IPS-11a (cell line): ENCODE data around the gene KITLG.
"Not testable (repeated sequence)": the region's sequence is repeated elsewhere in the genome, so short reads cannot be mapped to it uniquely, and the experiment has no call there.

Experiments used
- H3K4me3 ChIP-seq: one replicate; pipeline ENCODE4 v1.5.1; 2013; ENCODE audit warnings: low read depth, low read length, control low read depth

The KITLG gene

DNA sequence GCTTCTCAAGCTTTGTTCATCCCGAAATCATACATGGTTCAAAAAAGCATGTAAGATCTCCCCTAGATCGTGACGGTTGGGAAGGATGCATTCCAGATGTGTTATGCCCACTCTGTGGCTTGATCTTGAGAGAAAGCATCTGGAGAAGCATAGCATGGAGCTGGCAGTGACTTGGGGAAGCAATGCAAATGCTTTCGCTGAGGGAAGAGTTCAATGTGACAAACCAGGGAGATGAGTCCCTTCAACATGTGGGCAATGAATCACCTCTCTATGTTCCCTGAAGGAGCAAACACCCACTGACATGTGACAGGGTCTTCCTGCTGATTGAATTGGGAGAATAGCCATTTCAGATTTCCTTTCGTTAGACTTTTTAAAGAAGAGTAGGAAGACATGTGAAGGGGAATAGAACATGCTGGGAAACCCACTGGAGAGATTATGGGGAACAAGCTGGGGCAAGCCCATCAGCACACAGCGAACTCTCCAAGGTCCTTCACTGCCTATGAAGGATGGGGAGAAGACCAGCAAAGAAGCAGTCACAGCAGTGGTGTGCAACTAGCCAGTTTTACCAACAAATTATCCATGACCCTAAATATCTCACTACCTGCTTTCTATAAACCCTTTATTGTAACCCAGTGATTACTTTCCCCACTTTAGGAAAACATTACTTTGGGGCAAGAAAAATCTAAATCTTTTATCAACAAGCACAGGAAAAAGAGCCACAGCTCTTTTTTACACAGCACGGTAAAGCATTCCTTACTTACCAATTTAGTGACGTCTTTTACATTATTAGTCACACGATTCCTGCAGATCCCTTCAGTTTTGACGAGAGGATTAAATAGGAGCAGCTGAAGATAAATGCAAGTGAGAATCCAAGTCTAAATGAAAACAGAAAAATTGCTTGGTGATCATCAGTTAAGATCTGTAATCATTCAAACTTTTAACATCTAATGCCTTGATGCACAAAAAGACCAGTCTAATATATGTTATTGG lies 35.0 kb downstream of the KITLG start:
- no peak overlapping the region for H3K4me3 ChIP-seq

DNA sequence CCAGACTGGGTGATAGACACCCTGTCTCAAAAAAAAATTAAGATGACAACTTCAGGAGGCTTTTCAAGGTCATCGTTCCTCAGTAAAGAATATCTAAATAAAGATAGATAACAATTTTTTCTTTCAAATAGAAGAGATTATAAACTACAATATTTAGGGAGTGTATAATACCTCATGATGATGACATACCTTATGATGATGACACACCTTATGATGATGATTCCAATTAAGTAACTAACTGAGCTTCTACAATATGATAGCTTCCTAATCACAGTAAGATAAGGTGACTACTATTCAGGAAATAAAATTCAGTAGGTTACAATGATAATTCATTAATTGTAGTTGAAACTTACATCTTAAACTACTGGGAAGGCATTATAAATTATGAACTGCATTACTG lies 40.4 kb downstream of the KITLG start:
- H3K4me3 ChIP-seq = no peak overlapping the region

- H3K4me3 ChIP-seq = no peak overlapping the region
Observed at GRCh38 chr12:88538697-88539096, 41.6 kb downstream of the KITLG start.

GRCh38 chr12:88538250-88538649 lies 42.0 kb downstream of the KITLG start:
- H3K4me3 ChIP-seq = no peak overlapping the region

- no peak overlapping the region for H3K4me3 ChIP-seq
Observed at GRCh38 chr12:88530868-88531267, 49.4 kb downstream of the KITLG start.

DNA sequence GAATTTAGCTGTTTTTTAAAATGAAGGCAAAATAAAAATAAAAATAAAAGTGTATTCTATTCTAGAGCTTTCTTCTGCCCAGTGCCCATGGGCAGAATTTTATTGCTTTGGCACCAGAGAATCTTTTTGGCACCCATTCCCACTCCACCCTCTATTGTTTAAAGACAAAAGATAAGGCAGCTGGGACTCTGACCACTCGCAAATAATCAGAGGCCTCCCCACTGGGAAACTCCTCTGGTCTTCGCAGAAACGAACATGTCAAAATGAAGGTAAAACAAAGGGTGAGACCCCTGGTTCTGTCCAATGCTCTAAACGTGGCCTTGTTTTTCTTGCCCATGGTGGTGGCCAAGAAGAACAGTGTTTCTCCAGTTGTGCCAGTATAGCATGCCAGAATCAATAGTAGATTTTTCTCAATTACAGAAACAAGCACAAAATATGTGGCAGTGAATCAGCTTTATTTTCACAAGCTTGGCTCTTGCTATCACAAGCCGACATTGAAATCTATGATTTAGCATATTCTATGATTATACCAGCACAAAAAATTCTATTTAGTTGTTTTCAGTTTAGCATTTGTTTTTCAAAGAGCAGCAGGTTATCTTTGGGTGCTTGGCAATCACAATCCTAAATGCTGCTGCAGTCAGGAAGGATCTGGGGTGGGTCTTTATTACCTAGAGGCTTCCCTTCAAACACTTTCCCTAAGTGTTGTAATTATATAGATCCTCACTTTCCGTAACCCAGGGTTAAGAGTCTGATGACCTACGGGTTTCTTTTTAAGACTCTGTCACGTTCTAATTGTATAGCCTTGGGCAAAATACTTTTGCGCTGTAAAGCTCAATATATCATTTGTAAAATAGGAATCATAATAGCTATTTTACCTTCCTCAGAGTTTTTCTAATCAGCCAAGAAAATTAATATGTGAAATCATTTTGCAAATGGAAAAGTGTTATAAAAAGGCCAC lies 50.5 kb downstream of the KITLG start:
- H3K4me3 ChIP-seq = no peak overlapping the region

- no peak overlapping the region for H3K4me3 ChIP-seq
Observed at GRCh38 chr12:88522961-88523360, 57.3 kb downstream of the KITLG start.

DNA sequence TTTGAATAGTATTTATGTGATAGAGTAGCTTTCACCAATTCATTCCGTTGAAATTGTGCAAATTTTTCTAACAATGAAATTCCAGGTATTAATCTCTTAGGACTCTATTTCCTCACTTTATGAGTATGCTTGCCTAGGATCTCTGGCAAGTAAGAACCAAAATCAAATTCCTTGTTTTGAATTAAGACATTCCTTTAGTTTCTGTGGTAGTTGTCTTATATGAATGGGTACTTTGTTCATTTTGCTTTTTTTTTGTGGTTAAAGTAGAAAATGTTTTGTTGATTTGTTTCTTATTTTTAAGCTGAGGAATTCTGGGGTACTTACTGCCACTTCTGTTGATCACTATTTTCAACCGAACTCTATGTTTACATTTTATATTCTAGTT lies 59.8 kb downstream of the KITLG start:
- H3K4me3 ChIP-seq = no peak overlapping the region

DNA sequence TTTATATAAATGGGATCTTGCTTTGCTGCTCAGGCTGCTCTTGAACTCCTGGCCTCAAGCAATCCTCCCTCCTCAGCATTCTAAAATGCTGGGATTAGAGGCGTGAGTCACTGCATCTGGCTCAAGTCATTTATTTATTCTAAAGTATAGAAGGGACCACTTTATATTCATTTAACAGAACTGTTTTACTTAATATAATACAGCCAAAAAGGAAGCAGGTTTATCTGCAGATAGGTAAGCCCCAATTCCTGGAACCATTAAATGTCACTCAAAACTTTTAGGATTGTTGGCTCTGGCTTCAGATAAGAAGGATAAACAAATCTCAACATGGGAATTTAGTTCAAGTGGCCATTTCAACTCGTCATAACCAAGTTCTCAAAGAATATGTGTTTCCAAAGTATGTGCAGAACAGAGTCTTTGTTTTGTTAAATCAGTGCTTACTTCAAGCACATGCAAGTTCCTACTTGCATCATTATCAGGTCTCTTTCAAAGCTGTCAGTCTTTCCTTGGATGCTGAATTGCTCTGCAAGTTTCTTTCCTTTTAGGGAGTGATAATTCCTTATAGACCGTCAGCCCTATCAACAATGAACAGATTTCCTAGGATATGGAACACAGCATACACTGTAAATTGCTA lies 60.4 kb downstream of the KITLG start:
- H3K4me3 ChIP-seq = no peak overlapping the region

- no peak overlapping the region for H3K4me3 ChIP-seq
Observed at GRCh38 chr12:88518863-88519403, 61.3 kb downstream of the KITLG start.

GRCh38 chr12:88516811-88517210 lies 63.5 kb downstream of the KITLG start:
- no peak overlapping the region for H3K4me3 ChIP-seq

GRCh38 chr12:88510843-88511242 lies 69.4 kb downstream of the KITLG start:
- H3K4me3 ChIP-seq = no peak overlapping the region

DNA sequence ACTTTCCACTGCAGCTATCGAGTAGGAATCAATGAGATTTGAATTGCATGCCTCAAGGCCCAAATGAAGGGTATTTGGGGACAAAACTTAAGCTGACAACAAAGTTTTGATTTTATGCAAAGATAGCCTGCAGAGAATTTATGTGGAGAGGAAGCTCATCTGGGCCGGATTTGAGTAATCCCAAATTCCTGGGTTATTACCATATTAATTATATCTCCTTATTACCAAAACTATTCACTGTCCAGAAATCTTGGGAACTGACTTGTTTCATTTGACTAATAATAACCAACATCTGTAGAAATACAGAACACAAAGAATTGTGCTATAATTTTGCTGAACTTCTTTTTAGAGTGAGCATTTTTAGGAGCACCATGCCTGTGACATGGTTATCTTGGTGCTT lies 70.4 kb downstream of the KITLG start:
- no peak overlapping the region for H3K4me3 ChIP-seq

GRCh38 chr12:88509347-88509746 lies 70.9 kb downstream of the KITLG start:
- H3K4me3 ChIP-seq = no peak overlapping the region

GRCh38 chr12:88507851-88508250 lies 72.4 kb downstream of the KITLG start:
- H3K4me3 ChIP-seq = not testable (repeated sequence)

DNA sequence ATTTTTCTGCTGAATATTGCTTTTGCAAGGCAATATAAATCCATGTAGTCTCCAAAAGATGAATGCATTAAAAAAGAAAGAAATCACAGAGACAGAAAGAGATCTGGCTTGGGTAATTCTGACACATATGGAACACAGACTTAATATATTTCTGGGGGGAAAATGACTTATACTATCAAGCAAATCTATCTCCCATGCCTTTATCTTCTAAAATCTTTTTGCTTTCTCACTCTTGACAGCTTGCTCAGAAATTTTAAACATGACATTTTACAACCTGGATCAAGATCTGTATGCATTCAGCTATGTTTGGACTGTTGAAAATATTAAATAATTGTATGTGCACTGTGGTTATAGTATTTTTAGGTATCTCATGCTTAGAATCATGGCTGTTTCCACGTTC lies 73.0 kb downstream of the KITLG start:
- H3K4me3 ChIP-seq = no peak overlapping the region

- no peak overlapping the region for H3K4me3 ChIP-seq
Observed at GRCh38 chr12:88505696-88506095, 74.6 kb downstream of the KITLG start.

- H3K4me3 ChIP-seq = no peak overlapping the region
Observed at GRCh38 chr12:88503281-88503703, 77.0 kb downstream of the KITLG start.

DNA sequence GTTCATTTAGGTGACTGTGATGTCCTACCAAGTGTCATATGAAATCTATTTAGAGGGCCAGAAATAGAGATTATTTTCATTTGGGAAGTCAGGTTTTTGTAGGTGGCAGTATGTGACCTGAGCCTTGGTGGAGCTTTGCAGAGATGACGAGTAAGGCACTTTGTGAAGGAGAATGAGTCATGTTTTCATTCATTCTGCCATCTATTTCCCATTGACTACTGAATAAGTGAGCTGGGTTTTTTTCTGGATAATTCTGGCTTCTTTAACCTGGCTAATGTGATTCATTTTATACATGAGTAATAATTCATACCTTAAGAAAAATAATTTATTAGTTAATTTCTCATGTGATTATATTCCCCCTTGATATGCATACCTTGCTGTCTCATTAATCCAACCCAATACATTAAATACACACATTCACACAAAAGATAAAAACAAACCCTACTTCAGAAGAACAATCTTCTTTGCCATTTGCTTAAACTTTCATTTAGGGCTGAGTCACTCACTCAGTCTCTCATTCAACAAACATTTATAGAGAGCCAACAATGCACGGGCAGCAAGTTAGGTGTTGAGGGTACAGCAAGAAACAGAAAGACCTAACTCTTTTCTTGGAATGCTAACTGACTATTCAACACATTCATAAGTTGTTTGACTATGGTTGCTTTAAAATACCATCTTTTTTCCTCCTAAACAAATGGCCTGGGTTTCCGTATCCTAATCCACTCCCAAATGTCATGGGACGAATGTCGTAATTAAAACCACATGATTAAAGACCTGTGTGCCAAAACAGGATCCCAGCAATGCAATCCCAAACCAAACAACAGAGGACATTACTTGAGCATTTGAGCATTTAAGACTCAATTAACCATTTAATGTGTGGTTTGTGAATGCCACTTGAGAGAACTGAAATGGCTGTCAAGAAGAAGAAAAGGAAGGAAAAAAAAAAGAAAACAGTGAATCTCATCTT lies 78.0 kb downstream of the KITLG start:
- H3K4me3 ChIP-seq = no peak overlapping the region
